HG02938 (cell line): Measurements from ENCODE around the gene DSCAM.
"Not testable (repeated sequence)": the region's sequence is repeated elsewhere in the genome, so short reads cannot be mapped to it uniquely, and the experiment has no call there.

ENCODE experiments used
- ATAC-seq: cut with Tn5 transposase; IDR thresholded peaks from one replicate; pipeline ENCODE4 v1.9.1; 2021; ENCODE audit warnings: mild to moderate bottlenecking, moderate library complexity; ENCODE audit not compliant: unreplicated experiment

Gene DSCAM

GRCh38 chr21:40276001-40276400 lies 571.0 kb downstream of the DSCAM start:
- no peak for ATAC-seq

GRCh38 chr21:40272037-40272436 lies 574.9 kb downstream of the DSCAM start:
- ATAC-seq: no peak

GRCh38 chr21:40271164-40271563 lies 575.8 kb downstream of the DSCAM start:
- ATAC-seq: no peak

DNA sequence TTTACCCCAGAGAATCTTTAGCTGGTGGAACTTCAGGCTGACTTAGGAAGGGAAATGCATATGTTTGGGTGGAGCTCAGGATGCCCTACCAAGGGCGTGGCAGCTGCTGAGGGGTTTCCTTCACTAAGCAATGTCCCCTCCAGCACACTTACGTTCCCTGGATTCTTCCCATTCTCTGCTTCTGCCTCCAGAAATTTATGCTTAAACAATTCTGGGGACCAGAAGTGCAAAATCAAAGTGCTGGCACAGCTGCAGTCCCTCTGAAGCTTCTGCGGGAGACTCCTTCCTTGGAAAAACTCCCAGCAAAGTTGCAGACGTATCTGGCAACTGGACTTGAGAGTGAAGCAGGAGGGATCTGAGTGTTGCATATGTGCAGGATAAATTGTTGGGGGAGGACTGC lies 576.9 kb downstream of the DSCAM start:
- no peak for ATAC-seq

DNA sequence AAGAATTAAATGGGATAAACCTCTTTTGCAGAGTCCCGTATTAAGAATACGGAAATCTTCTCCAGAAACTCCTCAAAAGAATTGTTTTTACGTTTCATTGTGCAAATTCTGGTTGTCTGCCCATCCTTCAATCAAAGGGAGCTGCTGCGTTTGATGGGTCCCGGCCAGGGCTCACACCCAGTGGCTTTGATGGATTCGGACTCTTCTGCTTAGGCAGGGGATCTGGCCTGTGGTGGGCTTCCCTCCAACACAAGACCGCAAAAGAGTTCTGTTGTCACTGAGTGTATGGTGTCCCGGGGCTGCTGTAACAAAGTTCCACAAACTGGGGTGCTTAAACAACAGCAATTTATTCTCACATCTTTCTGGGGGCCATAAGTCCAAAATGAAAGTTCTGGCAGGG lies 577.7 kb downstream of the DSCAM start:
- no peak for ATAC-seq

- ATAC-seq: not testable (repeated sequence)
These were observed 588.5 kb downstream of the DSCAM start for GRCh38 chr21:40258456-40258855.

GRCh38 chr21:40257342-40257741 lies 589.6 kb downstream of the DSCAM start:
- no peak for ATAC-seq

DNA sequence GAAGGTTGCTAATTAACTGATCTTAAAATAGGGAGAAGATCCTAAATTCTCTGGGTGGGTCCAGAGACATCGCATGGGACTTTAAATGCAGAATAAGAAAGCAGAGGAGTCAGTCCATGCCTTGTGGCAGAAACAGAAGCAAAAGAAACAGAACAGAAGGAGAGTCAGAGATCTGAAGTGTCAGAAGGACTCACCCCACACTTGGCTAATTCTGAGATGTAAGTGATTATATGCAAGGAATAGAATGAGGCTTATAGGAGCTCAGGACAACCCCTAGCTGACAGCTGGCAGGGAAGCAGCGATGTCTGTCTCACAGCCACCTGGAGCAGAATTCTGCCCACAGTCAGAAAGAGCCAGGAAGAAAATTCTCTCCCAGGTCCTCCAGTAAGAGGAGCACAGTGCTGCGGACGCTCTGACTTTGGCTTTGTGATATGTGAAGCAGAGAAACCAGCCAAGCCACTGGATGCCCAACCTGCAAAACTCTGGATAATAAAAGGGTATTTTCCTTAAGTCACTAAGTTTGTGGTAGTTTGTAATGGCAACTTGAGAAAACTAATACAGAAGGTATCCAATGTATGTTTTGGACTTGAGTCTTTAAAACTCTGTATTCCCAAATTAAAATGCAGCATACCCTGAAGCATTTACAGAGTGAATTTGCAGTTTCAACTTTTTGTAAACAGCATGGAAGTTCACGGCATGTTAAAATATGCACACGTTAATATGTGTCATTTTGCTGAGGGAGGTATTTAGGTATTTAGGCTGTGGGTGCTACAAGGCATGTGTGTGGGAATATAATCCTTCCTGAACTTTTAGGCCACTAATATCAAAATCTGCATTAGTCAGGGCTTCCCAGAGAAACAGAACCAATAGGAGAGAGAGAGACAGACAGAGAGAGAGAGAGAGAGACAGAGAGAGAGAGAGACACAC lies 591.2 kb downstream of the DSCAM start:
- no peak for ATAC-seq

- no peak for ATAC-seq
These were observed 592.2 kb downstream of the DSCAM start for GRCh38 chr21:40254540-40255465.

GRCh38 chr21:40253112-40253511 lies 593.8 kb downstream of the DSCAM start:
- no peak for ATAC-seq

GRCh38 chr21:40250514-40251294 lies 596.3 kb downstream of the DSCAM start:
- ATAC-seq: no peak

- no peak for ATAC-seq
These were observed 602.0 kb downstream of the DSCAM start for GRCh38 chr21:40244981-40245380.

DNA sequence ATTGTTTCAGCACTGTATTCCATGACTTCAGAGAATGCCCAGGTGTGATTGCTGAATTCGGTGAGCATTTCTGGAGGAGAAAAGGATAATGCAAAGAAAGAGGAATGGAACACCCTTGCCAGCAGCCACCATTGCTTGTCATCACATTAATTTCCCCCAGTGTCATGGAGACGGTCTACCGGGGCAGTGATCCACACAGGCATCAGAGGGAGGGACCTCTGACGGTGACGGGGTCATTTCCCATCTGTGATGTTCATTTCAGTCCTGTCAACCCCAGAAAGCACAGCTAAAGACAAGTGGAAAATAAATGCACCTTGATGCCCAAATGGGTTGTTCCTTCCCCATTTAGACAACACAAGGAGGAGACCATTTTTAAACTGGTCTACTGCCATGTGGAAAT lies 603.3 kb downstream of the DSCAM start:
- no peak for ATAC-seq

DNA sequence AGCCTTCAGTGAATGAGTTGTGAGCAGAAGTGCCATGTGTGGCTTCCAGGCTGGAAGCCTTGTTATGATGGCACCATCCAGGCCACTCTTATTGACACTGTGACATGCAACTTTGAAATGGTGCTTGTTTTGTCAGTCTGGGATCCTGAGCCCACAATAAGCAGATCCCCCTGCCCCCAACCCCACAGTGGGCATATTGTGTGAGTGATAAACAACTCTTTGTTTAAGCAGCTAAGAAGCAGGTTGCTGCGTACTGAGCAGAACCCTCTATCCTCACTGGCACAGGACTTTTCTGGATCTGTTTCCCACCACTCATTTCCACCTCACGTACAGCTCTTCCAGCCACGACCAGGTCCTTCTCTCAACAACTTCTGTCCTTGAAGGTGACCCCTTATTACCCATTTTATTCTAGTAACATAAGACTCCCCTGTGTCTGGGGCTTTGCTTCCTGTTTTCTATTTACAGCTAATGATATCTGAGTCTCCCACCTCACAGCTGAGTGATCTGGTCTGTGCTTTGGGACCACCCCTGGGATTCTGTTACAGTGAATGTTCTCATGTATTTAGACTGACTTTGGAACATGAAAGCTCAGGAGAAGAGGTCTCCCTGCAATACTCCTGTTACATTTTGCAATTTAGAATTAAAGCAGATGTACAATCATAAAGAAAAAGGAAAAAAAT lies 604.2 kb downstream of the DSCAM start:
- ATAC-seq: no peak

- ATAC-seq: no peak
These were observed 611.4 kb downstream of the DSCAM start for GRCh38 chr21:40235528-40235927.

GRCh38 chr21:40231979-40232378 lies 615.0 kb downstream of the DSCAM start:
- ATAC-seq: no peak

GRCh38 chr21:40227096-40227495 lies 619.9 kb downstream of the DSCAM start:
- no peak for ATAC-seq

GRCh38 chr21:40215941-40216340 lies 631.0 kb downstream of the DSCAM start:
- ATAC-seq: no peak

GRCh38 chr21:40210251-40210650 lies 636.7 kb downstream of the DSCAM start:
- ATAC-seq: no peak

DNA sequence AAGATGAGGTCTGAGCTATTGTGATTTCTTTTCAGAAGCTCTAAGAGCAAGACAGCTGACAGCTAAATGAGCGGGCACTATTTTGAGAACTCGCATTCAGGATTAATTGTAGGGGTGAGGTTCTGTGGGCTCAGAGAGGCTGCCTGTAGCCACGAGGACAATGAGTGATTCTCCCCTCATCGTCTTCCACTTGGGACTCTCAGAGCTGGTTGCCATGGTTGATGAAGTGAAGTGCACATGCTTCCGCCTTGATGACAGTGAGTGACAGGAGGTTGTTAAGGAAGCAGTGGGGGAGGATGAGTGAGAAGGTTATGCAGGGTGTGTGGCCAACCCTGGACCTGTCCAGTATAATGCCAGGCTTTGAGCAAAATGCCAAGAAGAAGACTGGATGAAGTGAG lies 638.0 kb downstream of the DSCAM start:
- ATAC-seq: no peak
